HFF-Myc (cell line): Measurements from ENCODE around the gene STXBP2.

Experiments
- DNase-seq: peaks from one replicate; pipeline ENCODE4 v3.0.0-alpha.2; 2011; ENCODE audit warnings: low read depth; ENCODE audit errors: extremely low read depth
- H3K4me3 ChIP-seq: replicated peaks from 2 replicates; pipeline ENCODE4 v1.5.1; 2011; ENCODE audit warnings: low read depth, mild to moderate bottlenecking, control low read depth, low read length
- TF ChIP-seq, protein P1 (sequence below): IDR thresholded peaks from 2 replicates; pipeline ENCODE4 v1.5.1; 2012; ENCODE audit warnings: mild to moderate bottlenecking, low read depth, low read length, control low read depth; ENCODE audit errors: missing control alignments

The STXBP2 gene

GRCh38 chr19:7628589-7629311, 8.2 kb upstream of the STXBP2 start:
- H3K4me3 ChIP-seq: peak overlapping the region; percentile 98
- no peak for DNase-seq
- TF ChIP-seq, protein P1, sequence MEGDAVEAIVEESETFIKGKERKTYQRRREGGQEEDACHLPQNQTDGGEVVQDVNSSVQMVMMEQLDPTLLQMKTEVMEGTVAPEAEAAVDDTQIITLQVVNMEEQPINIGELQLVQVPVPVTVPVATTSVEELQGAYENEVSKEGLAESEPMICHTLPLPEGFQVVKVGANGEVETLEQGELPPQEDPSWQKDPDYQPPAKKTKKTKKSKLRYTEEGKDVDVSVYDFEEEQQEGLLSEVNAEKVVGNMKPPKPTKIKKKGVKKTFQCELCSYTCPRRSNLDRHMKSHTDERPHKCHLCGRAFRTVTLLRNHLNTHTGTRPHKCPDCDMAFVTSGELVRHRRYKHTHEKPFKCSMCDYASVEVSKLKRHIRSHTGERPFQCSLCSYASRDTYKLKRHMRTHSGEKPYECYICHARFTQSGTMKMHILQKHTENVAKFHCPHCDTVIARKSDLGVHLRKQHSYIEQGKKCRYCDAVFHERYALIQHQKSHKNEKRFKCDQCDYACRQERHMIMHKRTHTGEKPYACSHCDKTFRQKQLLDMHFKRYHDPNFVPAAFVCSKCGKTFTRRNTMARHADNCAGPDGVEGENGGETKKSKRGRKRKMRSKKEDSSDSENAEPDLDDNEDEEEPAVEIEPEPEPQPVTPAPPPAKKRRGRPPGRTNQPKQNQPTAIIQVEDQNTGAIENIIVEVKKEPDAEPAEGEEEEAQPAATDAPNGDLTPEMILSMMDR: no peak

- H3K4me3 ChIP-seq: peak within 1 kb of the TSS; percentile 98
- peak; percentile 98 for DNase-seq
- TF ChIP-seq, protein P1: no peak
Observed at GRCh38 chr19:7629347-7630054, 7.4 kb upstream of the STXBP2 start, which contains the start of the genes PET100 and XAB2. Gene PET100 (plus strand): TSS chr19:7629793. CDS start chr19:7629834, 41 bp downstream. Gene XAB2 (minus strand): TSS chr19:7629545. CDS start chr19:7629527, 18 bp downstream.

- DNase-seq: no peak
- TF ChIP-seq, protein P1: no peak
- no peak overlapping the region for H3K4me3 ChIP-seq
Observed at GRCh38 chr19:7631577-7631976, 5.3 kb upstream of the STXBP2 start.

DNA sequence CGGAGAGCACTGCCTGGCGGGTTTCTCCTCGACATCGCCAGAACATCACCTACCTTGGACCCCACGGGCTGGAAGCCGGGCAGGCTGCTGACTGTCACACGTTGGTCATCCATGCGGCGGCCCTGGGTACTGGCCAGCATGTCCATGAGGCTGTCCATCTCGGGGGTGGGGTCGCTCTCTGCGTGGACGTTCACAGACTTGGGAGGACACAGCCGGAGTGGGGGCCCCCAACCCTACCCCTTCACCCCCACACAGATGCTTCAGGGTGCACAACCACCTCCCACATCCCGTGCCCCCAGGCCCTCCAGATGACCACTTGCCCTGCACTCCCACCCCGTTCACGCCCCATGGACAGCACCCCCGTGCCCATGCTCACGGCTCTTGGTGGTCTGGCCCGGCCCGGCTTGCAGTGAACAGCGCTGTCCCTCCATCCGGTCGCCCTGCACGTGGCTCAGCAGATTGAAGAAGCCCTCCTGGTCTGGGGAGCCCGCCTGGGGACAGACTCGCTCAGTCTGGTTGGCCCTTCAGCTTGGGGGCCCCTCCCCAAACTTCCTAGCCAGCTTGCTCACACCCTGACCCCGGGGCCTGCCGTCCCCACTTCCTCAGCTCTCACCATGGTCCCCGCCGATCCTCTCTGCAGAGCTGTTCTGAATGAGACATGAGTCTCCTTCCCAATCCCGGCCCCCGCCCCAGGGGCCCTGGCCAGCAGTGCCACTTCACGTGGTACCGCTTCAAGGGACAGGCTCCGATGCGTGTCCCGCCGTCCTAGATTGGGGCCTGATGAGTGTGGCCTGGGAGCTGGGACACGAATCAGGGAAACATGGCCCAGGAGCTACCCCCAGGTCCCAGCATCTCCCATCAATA, 4.3 kb upstream of the STXBP2 start:
- TF ChIP-seq, protein P1: no peak
- no peak overlapping the region for H3K4me3 ChIP-seq

GRCh38 chr19:7633698-7634097, 3.2 kb upstream of the STXBP2 start, which contains the start of gene PCP2:
Gene PCP2 (minus strand): TSS chr19:7633719. CDS start chr19:7633457, 262 bp downstream.
- TF ChIP-seq, protein P1: no peak
- DNase-seq: no peak
- no peak within 1 kb of the TSS for H3K4me3 ChIP-seq

More for the DNA sequence above, 4.3 kb upstream of the STXBP2 start:
- no peak for DNase-seq

- H3K4me3 ChIP-seq: no peak overlapping the region
- TF ChIP-seq, protein P1: no peak
- no peak for DNase-seq
Observed at GRCh38 chr19:7635670-7636069, 1.2 kb upstream of the STXBP2 start.
